A549 (cell line): ENCODE results near the gene SDF4. TPM values are rescaled to one million over a fixed set of nuclear protein-coding genes. Genes with fewer than 3 reads are reported as not detected.

Source experiments
- ATAC-seq, 2 experiments: fragments of 200-7000 bp in 1 of 2; fragments of >200 bp in 1 of 2; cut with Nextera tagmentation in 1 of 2; cut with Tn5 transposase in 1 of 2; 3 replicates each; pipeline versions ENCODE4 v1.8.0 to v1.9.1; 2018 to 2020; ENCODE audit warnings: mild to moderate bottlenecking in 1 of 2, moderate library complexity in 1 of 2
- CTCF ChIA-PET: fragments of 300-600 bp; sonication (Branson Sonifier 250); formaldehyde crosslinking; extraction: SDS; loops from one replicate; lab custom pipeline; 2021; ENCODE audit warnings: antibody characterized with exemption, inconsistent platforms; lab: Yijun Ruan, JAX
- POLR2A ChIA-PET: fragments of 350-600 bp; formaldehyde crosslinking; extraction: SDS; loops from one replicate; lab custom pipeline; 2021; ENCODE audit warnings: antibody characterized with exemption, inconsistent platforms; lab: Yijun Ruan, JAX
- DNase-seq, 2 experiments: peaks; one replicate each; pipeline versions ENCODE4 v3.0.0 to v3.0.0-alpha.2; 2011 to 2016; ENCODE audit warnings: low read depth in 1 of 2, low spot score in 1 of 2
- FAIRE-seq: peaks from 2 replicates; lab custom pipeline; 2011; peaks lifted over from hg19 to GRCh38; lab: Jason Lieb, UNC
- H3K27ac ChIP-seq, 2 experiments: fragments of >200 bp; sonication (Bioruptor Twin); formaldehyde crosslinking; 3 replicates each; pipeline ENCODE4 v1.5.1; 2016 to 2017
- H3K4me1 ChIP-seq: fragments of >200 bp; sonication (Bioruptor Twin); formaldehyde crosslinking; 3 replicates; pipeline ENCODE4 v1.6.1; 2016
- H3K4me2 ChIP-seq: fragments of >200 bp; sonication (Bioruptor Twin); formaldehyde crosslinking; 3 replicates; pipeline ENCODE4 v1.6.1; 2016
- H3K4me3 ChIP-seq: fragments of >200 bp; sonication (Bioruptor Twin); formaldehyde crosslinking; 3 replicates; pipeline ENCODE4 v1.5.1; 2016
- H3K9me3 ChIP-seq: fragments of >200 bp; sonication (Bioruptor Twin); formaldehyde crosslinking; 3 replicates; pipeline ENCODE4 v1.6.1; 2016
- CEBPB ChIP-seq, 2 experiments: fragments of >200 bp in 1 of 2; sonication (Bioruptor Twin) in 1 of 2; formaldehyde crosslinking in 1 of 2; IDR thresholded peaks; 2 replicates each; pipeline ENCODE4 v1.6.1; 2012 to 2016
- CHD4 ChIP-seq: fragments of 200-600 bp; sonication (generic); IDR thresholded peaks from 2 replicates; pipeline ENCODE4 v1.6.1; 2016; ENCODE audit warnings: antibody characterized with exemption, mild to moderate bottlenecking, borderline replicate concordance
- EHMT2 ChIP-seq: fragments of 200-600 bp; sonication (generic); IDR thresholded peaks from 2 replicates; pipeline ENCODE4 v1.6.1; 2016; ENCODE audit warnings: antibody characterized with exemption, low read depth, mild to moderate bottlenecking, moderate library complexity
- HES2 ChIP-seq: fragments of >200 bp; sonication (Bioruptor Twin); formaldehyde crosslinking; IDR thresholded peaks from 2 replicates; pipeline ENCODE4 v1.6.1; 2016
- HEYL ChIP-seq: fragments of 250-450 bp; sonication (Bioruptor Pico); IDR thresholded peaks from 2 replicates; pipeline ENCODE4 v1.8.0; 2021; ENCODE audit warnings: mild to moderate bottlenecking, moderate library complexity
- HOXA7 ChIP-seq: fragments of 250-450 bp; sonication (Bioruptor Pico); IDR thresholded peaks from 2 replicates; pipeline ENCODE4 v1.5.0; 2020; ENCODE audit warnings: mild to moderate bottlenecking, moderate library complexity
- HOXB13 ChIP-seq: fragments of 250-450 bp; sonication (Bioruptor Pico); IDR thresholded peaks from 2 replicates; pipeline ENCODE4 v1.5.0; 2020; ENCODE audit warnings: low read depth, mild to moderate bottlenecking, moderate library complexity
- HOXB5 ChIP-seq: fragments of 250-450 bp; sonication (Bioruptor Pico); IDR thresholded peaks from 2 replicates; pipeline ENCODE4 v1.5.0; 2020; ENCODE audit warnings: mild to moderate bottlenecking, moderate library complexity
- KDM1A ChIP-seq: fragments of 200-600 bp; sonication (generic); IDR thresholded peaks from 2 replicates; pipeline ENCODE4 v1.6.1; 2016; ENCODE audit warnings: low read depth, mild to moderate bottlenecking
- KDM5A ChIP-seq: fragments of 200-600 bp; sonication (generic); IDR thresholded peaks from 2 replicates; pipeline ENCODE4 v1.6.1; 2016; ENCODE audit warnings: antibody characterized with exemption, mild to moderate bottlenecking
- MAX ChIP-seq: IDR thresholded peaks from 2 replicates; pipeline ENCODE4 v1.6.1; 2012
- MAZ ChIP-seq: fragments of 150-350 bp; IDR thresholded peaks from 2 replicates; pipeline ENCODE4 v1.6.1; 2014; ENCODE audit warnings: antibody characterized with exemption, low read depth, low read length, borderline replicate concordance
- MYC ChIP-seq: IDR thresholded peaks from 2 replicates; pipeline ENCODE4 v1.6.1; 2012; ENCODE audit warnings: mild to moderate bottlenecking, inconsistent platforms, low read length, improper control_type of control experiment, borderline replicate concordance
- NPAS2 ChIP-seq: fragments of 250-450 bp; sonication (Bioruptor Pico); IDR thresholded peaks from 2 replicates; pipeline ENCODE4 v1.8.0; 2022; ENCODE audit warnings: mild to moderate bottlenecking, moderate library complexity, borderline replicate concordance
- RAD21 ChIP-seq, 2 experiments: fragments of >200 bp in 1 of 2; sonication (Bioruptor Twin) in 1 of 2; formaldehyde crosslinking in 1 of 2; IDR thresholded peaks in 1 of 2; conservative IDR thresholded peaks in 1 of 2; 2 replicates in 1 of 2; 3 replicates in 1 of 2; pipeline ENCODE4 v1.6.1; 2012 to 2018; ENCODE audit warnings: inconsistent platforms in 1 of 2
- RARB ChIP-seq: fragments of 250-450 bp; sonication (Bioruptor Pico); IDR thresholded peaks from 2 replicates; pipeline ENCODE4 v1.8.0; 2021; ENCODE audit warnings: mild to moderate bottlenecking, moderate library complexity
- REST ChIP-seq: fragments of 200-600 bp; sonication (generic); IDR thresholded peaks from 2 replicates; pipeline ENCODE4 v1.6.1; 2016; ENCODE audit warnings: antibody characterized with exemption, mild to moderate bottlenecking, moderate library complexity
- SMC3 ChIP-seq: fragments of >200 bp; sonication (Bioruptor Twin); formaldehyde crosslinking; IDR thresholded peaks from 3 replicates; pipeline ENCODE4 v1.6.1; 2018; ENCODE audit warnings: inconsistent platforms
- TFCP2L1 ChIP-seq: fragments of 250-450 bp; sonication (Bioruptor Pico); IDR thresholded peaks from 2 replicates; pipeline ENCODE4 v1.5.0; 2021; ENCODE audit warnings: mild to moderate bottlenecking
- TP53 ChIP-seq: fragments of 250-450 bp; sonication (Bioruptor Pico); IDR thresholded peaks from 2 replicates; pipeline ENCODE4 v1.5.0; 2021; ENCODE audit warnings: mild to moderate bottlenecking, moderate library complexity
- USF2 ChIP-seq: fragments of 450-650 bp; IDR thresholded peaks from 2 replicates; pipeline ENCODE4 v1.6.1; 2014; ENCODE audit warnings: antibody characterized with exemption
- WGBS: methylation state at CpG from one replicate; pipeline ENCODE4 v1.1.6; 2017; ENCODE audit errors: missing lambda C conversion rate; 5-methylcytosine and 5-hydroxymethylcytosine counted together
- polyA plus RNA-seq, 4 experiments: library from polyadenylated mRNA; depleted of rRNA in 3 of 4; stranded (reverse); fragments of >200 nt; fragmentation: RNase III in 1 of 4; extraction: RNeasy Plus Mini Kit Qiagen cat#74134 plus additional on column Dnase treatment in 1 of 4; gene quantifications; 2 replicates in 3 of 4; 3 replicates in 1 of 4; pipeline ENCODE4 v1.2.3, GENCODE V29; 2011 to 2017

Gene SDF4
- polyA plus RNA-seq, 2 of the 4 experiments (the other 2 are of a cell fraction): 58.3 to 97.4 TPM

GRCh38 chr1:1198423-1199140, 33.2 kb downstream of the SDF4 start:
- DNase-seq (no peak), ATAC-seq (peak in 1 of 2 experiments; percentile 23; a peak in 2 of 6 replicates), FAIRE-seq (no peak)
- 53% methylated on average over 5 of the region's 23 CpGs for WGBS
- TF ChIP-seq TP53 (no peak), CEBPB (IDR thresholded peaks at IDR 0.05) (no peak), KDM1A (no peak), NPAS2 (no peak), RAD21 (conservative IDR thresholded peaks at IDR 0.05 in 1 of 2, IDR thresholded peaks at IDR 0.05 in 1 of 2) (no peak), MAX (no peak), USF2 (no peak), HES2 (no peak)
- ChIA-PET POLR2A (no interaction called here), CTCF (interaction anchor here (0.6 kb wide), 1 partner anchor 10 kb away, joined by 3 read pairs; no protein-coding TSS in a partner anchor)
- H3K4me3 ChIP-seq: no peak overlapping the region
- H3K27ac ChIP-seq: no peak overlapping the region
- H3K9me3 ChIP-seq: peaks cover 7% of the 10 kb centered on the region; the same call in 1 of the 3 replicates
- H3K4me1 ChIP-seq: no peaks in the 10 kb centered on the region; the same call in 2 of the 3 replicates
- H3K4me2 ChIP-seq: no peak overlapping the region

GRCh38 chr1:1197551-1198422, 34.0 kb downstream of the SDF4 start:
- Histone ChIP-seq H3K9me3 (peaks cover 7% of the 10 kb centered on the region; the same call in 1 of the 3 replicates), H3K27ac (no peak overlapping the region), H3K4me2 (no peak overlapping the region), H3K4me3 (no peak overlapping the region), H3K4me1 (no peaks in the 10 kb centered on the region; the same call in 2 of the 3 replicates)
- WGBS: 89% methylated on average over 5 of the region's 48 CpGs
- CTCF ChIA-PET: no interaction called here
- TF ChIP-seq MAZ (no peak), HES2 (no peak), HEYL (CRISPR knock-in tag) (no peak), HOXB5 (CRISPR knock-in tag) (no peak), CHD4 (no peak), TFCP2L1 (CRISPR knock-in tag) (no peak), SMC3 (no peak), RAD21 (conservative IDR thresholded peaks at IDR 0.05 in 1 of 2, IDR thresholded peaks at IDR 0.05 in 1 of 2) (no peak)
- POLR2A ChIA-PET: no interaction called here
- FAIRE-seq: no peak
- no peak for ATAC-seq
- DNase-seq: no peak

GRCh38 chr1:1197188-1197500, 34.7 kb downstream of the SDF4 start:
- 100% methylated on average over 1 of the region's 8 CpGs for WGBS
- no peak overlapping the region for H3K4me3 ChIP-seq
- peaks cover 7% of the 10 kb centered on the region; the same call in 1 of the 3 replicates for H3K9me3 ChIP-seq
- H3K27ac ChIP-seq: no peak overlapping the region
- ATAC-seq (no peak), FAIRE-seq (no peak), DNase-seq (no peak)
- POLR2A ChIA-PET: no interaction called here
- H3K4me1 ChIP-seq: no peaks in the 10 kb centered on the region; the same call in 2 of the 3 replicates
- CTCF ChIA-PET: interaction anchor here (1.3 kb wide), 1 partner anchor 74 kb away, joined by 4 read pairs; no protein-coding TSS in a partner anchor
- TF ChIP-seq HOXA7 (CRISPR knock-in tag) (no peak), MYC (no peak), HOXB13 (CRISPR knock-in tag) (no peak), EHMT2 (no peak), KDM5A (no peak), RARB (no peak), HOXB5 (CRISPR knock-in tag) (no peak), CEBPB (IDR thresholded peaks at IDR 0.05) (no peak), HEYL (CRISPR knock-in tag) (no peak), REST (no peak), NPAS2 (no peak)
- H3K4me2 ChIP-seq: no peak overlapping the region
